Neural cell (in vitro differentiated cells): ENCODE data around the gene CDHR5. TPM values are rescaled to one million over a fixed set of nuclear protein-coding genes. Genes with fewer than 3 reads are reported as not detected.
A peak's percentile ranks its signal among the peaks of the same experiment; 100 is the strongest.

ENCODE experiments used
- H2AFZ ChIP-seq: fragments of 200-600, 300-800 bp; sonication (generic), shearing (Covaris generic); 2 replicates; pipeline ENCODE4 v1.6.0; 2014; ENCODE audit warnings: low read depth, mild to moderate bottlenecking, antibody characterized with exemption, low read length, moderate library complexity
- H3F3A ChIP-seq: fragments of 200-600 bp; shearing (Covaris generic); 2 replicates; pipeline ENCODE4 v1.6.1; 2016; ENCODE audit warnings: mild to moderate bottlenecking, moderate library complexity, mixed read lengths, antibody characterized with exemption, low read length; ENCODE audit not compliant: insufficient read depth, poor library complexity, severe bottlenecking
- H3K27ac ChIP-seq: fragments of 200-600, 300-800 bp; sonication (generic), shearing (Covaris generic); 2 replicates; pipeline ENCODE4 v1.5.1; 2014; ENCODE audit warnings: mild to moderate bottlenecking, low read length, moderate library complexity
- H3K27me3 ChIP-seq: fragments of 300-800, 200-600 bp; sonication (generic), shearing (Covaris generic); 2 replicates; pipeline ENCODE4 v1.6.0; 2014; ENCODE audit warnings: mild to moderate bottlenecking, low read depth, low read length, moderate library complexity; ENCODE audit not compliant: insufficient read depth
- H3K36me3 ChIP-seq: fragments of 300-800, 200-600 bp; sonication (generic), shearing (Covaris generic); 2 replicates; pipeline ENCODE4 v1.5.1; 2014; ENCODE audit warnings: mild to moderate bottlenecking, antibody characterized with exemption, low read length, moderate library complexity; ENCODE audit not compliant: insufficient read depth
- H3K4me2 ChIP-seq: fragments of 300-800, 200-600 bp; sonication (generic), shearing (Covaris generic); 2 replicates; pipeline ENCODE4 v1.6.0; 2014; ENCODE audit warnings: mild to moderate bottlenecking, low read length
- H3K4me3 ChIP-seq: fragments of 300-800, 200-600 bp; sonication (generic), shearing (Covaris generic); 2 replicates; pipeline ENCODE4 v1.5.1; 2014; ENCODE audit warnings: mild to moderate bottlenecking, low read length, moderate library complexity
- H3K79me2 ChIP-seq: fragments of 200-600 bp; shearing (Covaris generic); replicated peaks from 2 replicates; pipeline ENCODE4 v1.6.0; 2014; ENCODE audit warnings: mild to moderate bottlenecking, low read length, moderate library complexity; ENCODE audit not compliant: insufficient read depth
- H3K9ac ChIP-seq: fragments of 300-800, 200-600 bp; sonication (generic), shearing (Covaris generic); 2 replicates; pipeline ENCODE4 v1.6.1; 2016; ENCODE audit warnings: mild to moderate bottlenecking, low read length, mixed read lengths
- H3K9me2 ChIP-seq: fragments of 200-600 bp; shearing (Covaris generic); 2 replicates; pipeline ENCODE4 v1.6.1; 2016; ENCODE audit warnings: mild to moderate bottlenecking, low read length, mixed read lengths; ENCODE audit not compliant: insufficient read depth
- H3K9me3 ChIP-seq: fragments of 200-600, 300-800 bp; sonication (generic), shearing (Covaris generic); 2 replicates; pipeline ENCODE4 v1.6.1; 2016; ENCODE audit warnings: mild to moderate bottlenecking, mixed run types, low read length, moderate library complexity, mixed read lengths
- H4K20me1 ChIP-seq: fragments of 200-600 bp; shearing (Covaris generic); 2 replicates; pipeline ENCODE4 v1.6.1; 2016; ENCODE audit warnings: mild to moderate bottlenecking, mixed run types; ENCODE audit not compliant: insufficient read depth
- CTCF ChIP-seq: fragments of 450-650 bp; IDR thresholded peaks from 2 replicates; pipeline ENCODE4 v1.5.1; 2014; ENCODE audit warnings: antibody characterized with exemption, mild to moderate bottlenecking, moderate library complexity; ENCODE audit not compliant: poor library complexity, severe bottlenecking
- EP300 ChIP-seq: fragments of 450-650 bp; conservative IDR thresholded peaks from 2 replicates; pipeline ENCODE4 v1.6.1; 2014; ENCODE audit warnings: antibody characterized with exemption, mild to moderate bottlenecking, moderate library complexity; ENCODE audit not compliant: poor library complexity, severe bottlenecking
- EZH2 ChIP-seq: fragments of 200-600, 300-800 bp; shearing (Covaris generic), sonication (generic); IDR thresholded peaks from 2 replicates; pipeline ENCODE4 v1.6.1; 2014; ENCODE audit warnings: antibody characterized with exemption, low read length, borderline replicate concordance, mild to moderate bottlenecking; ENCODE audit not compliant: insufficient read depth, poor library complexity, severe bottlenecking
- MXI1 ChIP-seq: fragments of 450-650 bp; conservative IDR thresholded peaks from 2 replicates; pipeline ENCODE4 v1.6.1; 2014; ENCODE audit warnings: antibody characterized with exemption, mild to moderate bottlenecking; ENCODE audit not compliant: poor library complexity, severe bottlenecking
- POLR2AphosphoS5 ChIP-seq: IDR thresholded peaks from 2 replicates; pipeline ENCODE4 v1.6.1; 2012
- RAD21 ChIP-seq: fragments of 450-650 bp; conservative IDR thresholded peaks from 2 replicates; pipeline ENCODE4 v1.6.1; 2014; ENCODE audit warnings: antibody characterized with exemption, mild to moderate bottlenecking, moderate library complexity
- SMC3 ChIP-seq: fragments of 450-650 bp; conservative IDR thresholded peaks from 2 replicates; pipeline ENCODE4 v1.6.1; 2014; ENCODE audit warnings: antibody characterized with exemption, mild to moderate bottlenecking, moderate library complexity; ENCODE audit not compliant: poor library complexity
- TAF1 ChIP-seq: IDR thresholded peaks from 2 replicates; pipeline ENCODE4 v1.6.1; 2012; ENCODE audit warnings: low read depth
- polyA plus RNA-seq: library from polyadenylated mRNA; depleted of rRNA; stranded (reverse); fragments of >200 nt; gene quantifications from 2 replicates; pipeline ENCODE4 v1.2.3, GENCODE V29; 2014
- TF ChIP-seq, protein P1 (sequence below): IDR thresholded peaks from 2 replicates; pipeline ENCODE4 v1.6.1; 2012; ENCODE audit warnings: borderline replicate concordance

Gene CDHR5
- polyA plus RNA-seq, 1 donor from 2014 or later = not detected

DNA sequence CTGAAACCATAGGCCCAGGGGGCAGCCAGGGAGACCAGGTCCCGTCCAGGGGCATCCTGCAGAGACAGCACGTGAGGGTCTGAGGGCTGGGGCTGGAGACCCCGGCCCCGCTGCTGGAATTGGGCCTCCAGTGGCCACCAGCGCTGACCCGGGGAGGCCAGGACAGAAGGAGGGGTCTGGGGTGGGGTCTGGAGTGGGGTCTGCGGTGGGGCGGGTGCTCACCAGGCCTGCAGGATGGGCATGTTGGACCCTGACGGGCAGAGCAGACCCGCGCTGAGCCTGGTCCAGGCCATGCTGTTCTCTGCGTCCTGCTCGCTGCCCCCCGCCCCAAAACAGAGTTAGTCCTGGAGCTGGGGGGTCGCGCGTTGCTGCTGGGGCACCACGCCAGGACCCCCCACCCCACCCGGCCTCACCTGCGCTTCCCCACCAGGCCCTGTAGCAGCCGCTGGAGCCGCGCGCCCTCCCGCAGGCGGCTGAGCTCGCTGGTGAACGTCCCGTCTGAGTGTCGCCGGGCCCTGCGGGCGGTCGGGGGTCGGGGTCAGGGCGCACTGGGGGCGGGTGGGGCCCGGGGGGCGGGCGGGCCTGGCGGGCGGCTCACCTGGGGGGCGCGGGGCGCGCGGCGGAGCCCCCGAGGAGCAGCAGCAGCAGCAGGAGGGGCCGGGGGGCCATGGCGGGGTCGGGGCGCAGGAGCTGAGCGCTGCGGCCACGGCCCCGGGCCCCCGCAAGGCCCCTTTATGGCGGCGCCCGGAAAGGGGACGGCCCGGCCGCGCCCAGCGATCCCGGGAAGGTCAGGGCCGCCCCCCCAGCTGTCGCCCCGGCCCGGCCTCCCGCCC lies 1.9 kb upstream of the CDHR5 start, which contains the start of gene SCT:
Gene SCT (minus strand): TSS at position 707 of the 833 bp plus-strand sequence. CDS start 38 bp downstream, at position 669.
- TF ChIP-seq SMC3 = no peak
- TF ChIP-seq RAD21 = no peak
- TF ChIP-seq EZH2 = no peak
- no peak for TF ChIP-seq EP300
- TF ChIP-seq POLR2AphosphoS5 = no peak
- no peak for TF ChIP-seq CTCF
- no peak for TF ChIP-seq MXI1
- TF ChIP-seq, protein P1, sequence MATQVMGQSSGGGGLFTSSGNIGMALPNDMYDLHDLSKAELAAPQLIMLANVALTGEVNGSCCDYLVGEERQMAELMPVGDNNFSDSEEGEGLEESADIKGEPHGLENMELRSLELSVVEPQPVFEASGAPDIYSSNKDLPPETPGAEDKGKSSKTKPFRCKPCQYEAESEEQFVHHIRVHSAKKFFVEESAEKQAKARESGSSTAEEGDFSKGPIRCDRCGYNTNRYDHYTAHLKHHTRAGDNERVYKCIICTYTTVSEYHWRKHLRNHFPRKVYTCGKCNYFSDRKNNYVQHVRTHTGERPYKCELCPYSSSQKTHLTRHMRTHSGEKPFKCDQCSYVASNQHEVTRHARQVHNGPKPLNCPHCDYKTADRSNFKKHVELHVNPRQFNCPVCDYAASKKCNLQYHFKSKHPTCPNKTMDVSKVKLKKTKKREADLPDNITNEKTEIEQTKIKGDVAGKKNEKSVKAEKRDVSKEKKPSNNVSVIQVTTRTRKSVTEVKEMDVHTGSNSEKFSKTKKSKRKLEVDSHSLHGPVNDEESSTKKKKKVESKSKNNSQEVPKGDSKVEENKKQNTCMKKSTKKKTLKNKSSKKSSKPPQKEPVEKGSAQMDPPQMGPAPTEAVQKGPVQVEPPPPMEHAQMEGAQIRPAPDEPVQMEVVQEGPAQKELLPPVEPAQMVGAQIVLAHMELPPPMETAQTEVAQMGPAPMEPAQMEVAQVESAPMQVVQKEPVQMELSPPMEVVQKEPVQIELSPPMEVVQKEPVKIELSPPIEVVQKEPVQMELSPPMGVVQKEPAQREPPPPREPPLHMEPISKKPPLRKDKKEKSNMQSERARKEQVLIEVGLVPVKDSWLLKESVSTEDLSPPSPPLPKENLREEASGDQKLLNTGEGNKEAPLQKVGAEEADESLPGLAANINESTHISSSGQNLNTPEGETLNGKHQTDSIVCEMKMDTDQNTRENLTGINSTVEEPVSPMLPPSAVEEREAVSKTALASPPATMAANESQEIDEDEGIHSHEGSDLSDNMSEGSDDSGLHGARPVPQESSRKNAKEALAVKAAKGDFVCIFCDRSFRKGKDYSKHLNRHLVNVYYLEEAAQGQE = no peak
- no peak for TF ChIP-seq TAF1
- Histone ChIP-seq H4K20me1 (no peaks in the 10 kb centered on the region), H3F3A (no peaks in the 10 kb centered on the region), H3K27ac (peak within 1 kb of the TSS; percentile 25), H3K27me3 (no peaks in the 10 kb centered on the region), H3K9me2 (no peaks in the 10 kb centered on the region), H2AFZ (no peak within 1 kb of the TSS), H3K36me3 (no peaks in the 10 kb centered on the region), H3K4me3 (peak within 1 kb of the TSS; percentile 17), H3K4me2 (no peak within 1 kb of the TSS), H3K9me3 (no peaks in the 10 kb centered on the region), H3K79me2 (no peaks in the 10 kb centered on the region), H3K9ac (no peak within 1 kb of the TSS)

DNA sequence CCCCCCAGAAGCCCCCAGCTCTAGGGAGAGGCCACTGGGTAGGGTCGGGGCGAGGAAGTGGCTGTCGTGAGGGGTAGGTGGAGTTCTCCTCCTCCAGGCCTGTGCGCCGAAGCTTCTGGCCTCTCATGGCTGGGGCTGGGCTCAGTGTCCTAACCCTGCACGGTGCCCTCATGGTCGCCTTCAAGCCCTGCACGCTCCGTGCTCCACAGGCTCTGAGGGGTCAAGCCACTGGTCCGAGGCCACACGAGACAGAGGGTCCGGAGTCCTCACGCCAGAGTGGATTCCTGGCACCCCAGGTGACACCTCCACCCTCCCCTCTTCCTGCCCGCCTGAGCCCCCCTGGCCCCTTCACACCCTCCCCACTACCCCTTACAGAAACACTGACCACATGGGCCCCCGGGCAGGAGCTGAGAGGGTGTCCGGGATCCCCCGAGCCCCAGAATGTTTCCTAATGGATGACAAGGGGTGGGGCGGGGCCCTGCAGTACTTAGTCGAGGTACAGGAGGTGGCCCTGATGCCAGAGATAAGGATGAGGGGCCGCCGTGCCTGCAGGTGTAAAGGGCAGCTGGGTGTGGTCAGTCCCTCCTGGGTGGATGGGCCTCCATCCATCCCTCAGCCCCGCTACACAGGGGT lies 997 bp upstream of the CDHR5 start:
- TF ChIP-seq SMC3 (no peak), EP300 (no peak), MXI1 (no peak), CTCF (no peak), POLR2AphosphoS5 (no peak), EZH2 (no peak), RAD21 (no peak), TAF1 (no peak)
- TF ChIP-seq, protein P1 = no peak
- H3K9me3 ChIP-seq = no peaks in the 10 kb centered on the region
- no peaks in the 10 kb centered on the region for H4K20me1 ChIP-seq
- no peak overlapping the region for H3K27ac ChIP-seq
- H3F3A ChIP-seq = no peaks in the 10 kb centered on the region
- H3K4me2 ChIP-seq = no peak overlapping the region
- no peaks in the 10 kb centered on the region for H3K36me3 ChIP-seq
- no peak overlapping the region for H2AFZ ChIP-seq
- H3K79me2 ChIP-seq = no peaks in the 10 kb centered on the region
- H3K9me2 ChIP-seq = no peaks in the 10 kb centered on the region
- H3K27me3 ChIP-seq = no peaks in the 10 kb centered on the region
- H3K4me3 ChIP-seq = no peak overlapping the region
- no peak overlapping the region for H3K9ac ChIP-seq
